Gastroesophageal sphincter (tissue), 3 donors: ENCODE measurements around the gene OR13J1.

ENCODE experiments used
- EP300 ChIP-seq: sonication (generic); formaldehyde crosslinking; IDR thresholded peaks from one replicate; pipeline ENCODE4 v1.6.1; 2017; ENCODE audit warnings: antibody characterized with exemption, mild to moderate bottlenecking
- POLR2A ChIP-seq, 2 donors: fragments of 450-650 bp; IDR thresholded peaks; one replicate each; pipeline ENCODE4 v1.6.1; 2017; ENCODE audit warnings: antibody characterized with exemption in 2 of 2, mild to moderate bottlenecking in 2 of 2, moderate library complexity in 1 of 2
- POLR2AphosphoS5 ChIP-seq: sonication (generic); formaldehyde crosslinking; IDR thresholded peaks from one replicate; pipeline ENCODE4 v1.6.1; 2017; ENCODE audit warnings: antibody characterized with exemption
- TF ChIP-seq, protein P1 (sequence below), 4 experiments: fragments of 200-600 bp in 2 of 4; fragments of 450-650 bp in 2 of 4; sonication (generic) in 1 of 4; IDR thresholded peaks; one replicate each; pipeline ENCODE4 v1.5.1; 2017 to 2019; ENCODE audit warnings: antibody characterized with exemption in 4 of 4, mild to moderate bottlenecking in 2 of 4, moderate library complexity in 2 of 4

DNA sequence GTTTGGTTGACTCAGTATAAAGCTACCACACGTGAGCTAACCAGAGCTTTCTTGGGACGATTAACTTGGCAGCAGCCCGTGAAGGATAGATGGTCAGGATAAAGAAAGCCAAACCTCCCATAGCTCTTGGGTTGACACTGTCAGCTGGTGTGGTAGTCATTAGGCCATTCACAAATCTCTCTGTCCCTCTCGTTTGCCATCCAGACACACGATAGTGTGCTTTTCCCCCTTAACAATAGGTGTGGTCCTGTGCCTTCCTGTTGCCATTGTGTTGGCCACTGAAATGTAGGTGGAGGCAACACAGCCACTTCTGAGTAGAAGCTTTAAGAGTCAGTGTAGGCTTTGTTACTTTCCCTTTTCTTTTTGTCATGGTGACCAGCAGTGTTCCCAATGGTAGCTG lies 11.7 kb downstream of the OR13J1 start:
- TF ChIP-seq, protein P1, sequence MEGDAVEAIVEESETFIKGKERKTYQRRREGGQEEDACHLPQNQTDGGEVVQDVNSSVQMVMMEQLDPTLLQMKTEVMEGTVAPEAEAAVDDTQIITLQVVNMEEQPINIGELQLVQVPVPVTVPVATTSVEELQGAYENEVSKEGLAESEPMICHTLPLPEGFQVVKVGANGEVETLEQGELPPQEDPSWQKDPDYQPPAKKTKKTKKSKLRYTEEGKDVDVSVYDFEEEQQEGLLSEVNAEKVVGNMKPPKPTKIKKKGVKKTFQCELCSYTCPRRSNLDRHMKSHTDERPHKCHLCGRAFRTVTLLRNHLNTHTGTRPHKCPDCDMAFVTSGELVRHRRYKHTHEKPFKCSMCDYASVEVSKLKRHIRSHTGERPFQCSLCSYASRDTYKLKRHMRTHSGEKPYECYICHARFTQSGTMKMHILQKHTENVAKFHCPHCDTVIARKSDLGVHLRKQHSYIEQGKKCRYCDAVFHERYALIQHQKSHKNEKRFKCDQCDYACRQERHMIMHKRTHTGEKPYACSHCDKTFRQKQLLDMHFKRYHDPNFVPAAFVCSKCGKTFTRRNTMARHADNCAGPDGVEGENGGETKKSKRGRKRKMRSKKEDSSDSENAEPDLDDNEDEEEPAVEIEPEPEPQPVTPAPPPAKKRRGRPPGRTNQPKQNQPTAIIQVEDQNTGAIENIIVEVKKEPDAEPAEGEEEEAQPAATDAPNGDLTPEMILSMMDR (IDR thresholded peaks at IDR 0.05), result no peak
- TF ChIP-seq POLR2A (IDR thresholded peaks at IDR 0.05) (no peak), POLR2AphosphoS5 (no peak), EP300 (no peak)
